Neural progenitor cell (in vitro differentiated cells): ENCODE results near the gene OR8H3. TPM values are rescaled to one million over a fixed set of nuclear protein-coding genes. Genes with fewer than 3 reads are reported as not detected.

ENCODE experiments used
- DNase-seq: peaks from one replicate; pipeline ENCODE4 v3.0.0-alpha.2; 2016; ENCODE audit warnings: low spot score
- H2AFZ ChIP-seq: fragments of 200-600 bp; sonication (generic); replicated peaks from 2 replicates; pipeline ENCODE4 v1.6.1; 2016; ENCODE audit warnings: antibody characterized with exemption
- H3F3A ChIP-seq: fragments of 200-600 bp; sonication (generic); 2 replicates; pipeline ENCODE4 v1.6.1; 2016; ENCODE audit warnings: antibody characterized with exemption, low read depth
- H3K27ac ChIP-seq: fragments of 200-600 bp; sonication (generic); 2 replicates; pipeline ENCODE4 v1.5.1; 2016; ENCODE audit warnings: mild to moderate bottlenecking
- H3K27me3 ChIP-seq: fragments of 200-600 bp; sonication (generic); 2 replicates; pipeline ENCODE4 v1.6.1; 2016; ENCODE audit warnings: mild to moderate bottlenecking, moderate library complexity
- H3K36me3 ChIP-seq: fragments of 200-600 bp; sonication (generic); 2 replicates; pipeline ENCODE4 v1.5.1; 2016
- H3K4me1 ChIP-seq: fragments of 200-600 bp; sonication (generic); 2 replicates; pipeline ENCODE4 v1.6.1; 2016; ENCODE audit warnings: mixed run types
- H3K4me2 ChIP-seq: fragments of 200-600 bp; sonication (generic); 2 replicates; pipeline ENCODE4 v1.6.1; 2016
- H3K4me3 ChIP-seq: fragments of 200-600 bp; sonication (generic); 2 replicates; pipeline ENCODE4 v1.5.1; 2016
- H3K79me2 ChIP-seq: fragments of 200-600 bp; sonication (generic); 2 replicates; pipeline ENCODE4 v1.6.1; 2016; ENCODE audit warnings: low read depth
- H3K9ac ChIP-seq: fragments of 200-600 bp; sonication (generic); 2 replicates; pipeline ENCODE4 v1.6.1; 2016
- H3K9me3 ChIP-seq: fragments of 200-600 bp; sonication (generic); 2 replicates; pipeline ENCODE4 v1.5.1; 2016; ENCODE audit warnings: low read depth
- H4K20me1 ChIP-seq: fragments of 200-600 bp; sonication (generic); 2 replicates; pipeline ENCODE4 v1.6.1; 2016; ENCODE audit warnings: low read depth
- H3K27ac Mint-ChIP-seq: 3 replicates; pipeline ENCODE4 v1.8.0; 2021; ENCODE audit warnings: mixed read lengths
- H3K27me3 Mint-ChIP-seq: 2 replicates; pipeline ENCODE4 v1.8.0; 2022; ENCODE audit warnings: low read depth, mild to moderate bottlenecking, inconsistent platforms, moderate library complexity, mixed read lengths; ENCODE audit not compliant: insufficient read depth
- H3K36me3 Mint-ChIP-seq: 3 replicates; pipeline ENCODE4 v1.8.0; 2021; ENCODE audit warnings: mixed read lengths
- H3K4me1 Mint-ChIP-seq: 3 replicates; pipeline ENCODE4 v1.8.0; 2021; ENCODE audit warnings: mixed read lengths
- H3K4me3 Mint-ChIP-seq: 3 replicates; pipeline ENCODE4 v1.8.0; 2021; ENCODE audit warnings: mild to moderate bottlenecking, moderate library complexity, mixed read lengths
- H3K9me3 Mint-ChIP-seq: 3 replicates; pipeline ENCODE4 v1.8.0; 2020; ENCODE audit warnings: mixed read lengths
- EZH2 ChIP-seq: fragments of 200-600 bp; sonication (generic); IDR thresholded peaks from 2 replicates; pipeline ENCODE4 v1.6.1; 2017; ENCODE audit warnings: antibody characterized with exemption, mild to moderate bottlenecking, moderate library complexity
- EZH2phosphoT487 ChIP-seq: fragments of 200-600 bp; sonication (generic); IDR thresholded peaks from 2 replicates; pipeline ENCODE4 v1.6.1; 2017; ENCODE audit warnings: antibody characterized with exemption
- small RNA-seq: library from RNA; depleted of rRNA; stranded (forward); fragments of <200 nt; gene quantifications from one replicate; pipeline ENCODE3, GENCODE V24; 2015
- total RNA-seq: library from RNA; depleted of rRNA; stranded (reverse); fragments of >200 nt; gene quantifications from 2 replicates; pipeline ENCODE4 v1.2.3, GENCODE V29; 2015; ENCODE audit warnings: low replicate concordance
- TF ChIP-seq, protein P1 (sequence below): fragments of 200-600 bp; sonication (generic); IDR thresholded peaks from 2 replicates; pipeline ENCODE4 v1.5.1; 2017; ENCODE audit warnings: antibody characterized with exemption, mild to moderate bottlenecking

The OR8H3 gene
- total RNA-seq, 1 donor from 2014 or later: not detected

DNA sequence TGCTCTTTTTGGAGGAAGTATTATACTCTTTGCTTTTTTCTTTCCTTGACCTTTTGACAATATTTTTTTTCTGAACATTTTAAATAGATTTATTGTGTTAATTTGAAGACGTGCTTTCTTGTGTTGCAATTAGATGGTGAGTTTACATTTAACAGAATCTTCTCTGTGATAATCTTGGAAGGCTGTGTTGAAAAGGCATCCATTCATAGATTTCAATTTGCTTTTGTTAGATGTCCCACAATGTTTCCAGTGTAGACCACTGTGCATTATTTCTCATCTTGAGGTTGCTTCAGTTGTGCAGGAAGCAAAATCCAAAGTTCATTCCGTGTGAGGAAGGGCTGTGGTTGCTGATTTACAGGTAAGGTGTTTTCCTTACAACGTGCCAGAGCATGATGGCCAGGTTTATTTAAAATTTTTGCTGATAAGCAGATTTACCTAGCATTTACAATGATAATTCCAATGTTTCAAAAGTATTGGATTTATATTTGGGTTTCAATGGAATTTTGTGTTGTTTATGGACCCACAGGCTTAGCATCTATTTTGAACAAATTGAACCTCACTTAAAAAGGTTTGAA, 50.2 kb downstream of the OR8H3 start:
- H4K20me1 ChIP-seq: no peaks in the 10 kb centered on the region
- H3K27me3 ChIP-seq: no peaks in the 10 kb centered on the region
- H3K9me3 Mint-ChIP-seq: no peaks in the 10 kb centered on the region
- H3K4me2 ChIP-seq: no peak overlapping the region
- no peak overlapping the region for H2AFZ ChIP-seq
- no peak overlapping the region for H3K4me3 Mint-ChIP-seq
- no peaks in the 10 kb centered on the region for H3K36me3 Mint-ChIP-seq
- H3K9ac ChIP-seq: no peak overlapping the region
- no peak overlapping the region for H3K27ac Mint-ChIP-seq
- H3K4me1 Mint-ChIP-seq: no peaks in the 10 kb centered on the region
- no peaks in the 10 kb centered on the region for H3K36me3 ChIP-seq
- no peak for DNase-seq
- TF ChIP-seq, protein P1, sequence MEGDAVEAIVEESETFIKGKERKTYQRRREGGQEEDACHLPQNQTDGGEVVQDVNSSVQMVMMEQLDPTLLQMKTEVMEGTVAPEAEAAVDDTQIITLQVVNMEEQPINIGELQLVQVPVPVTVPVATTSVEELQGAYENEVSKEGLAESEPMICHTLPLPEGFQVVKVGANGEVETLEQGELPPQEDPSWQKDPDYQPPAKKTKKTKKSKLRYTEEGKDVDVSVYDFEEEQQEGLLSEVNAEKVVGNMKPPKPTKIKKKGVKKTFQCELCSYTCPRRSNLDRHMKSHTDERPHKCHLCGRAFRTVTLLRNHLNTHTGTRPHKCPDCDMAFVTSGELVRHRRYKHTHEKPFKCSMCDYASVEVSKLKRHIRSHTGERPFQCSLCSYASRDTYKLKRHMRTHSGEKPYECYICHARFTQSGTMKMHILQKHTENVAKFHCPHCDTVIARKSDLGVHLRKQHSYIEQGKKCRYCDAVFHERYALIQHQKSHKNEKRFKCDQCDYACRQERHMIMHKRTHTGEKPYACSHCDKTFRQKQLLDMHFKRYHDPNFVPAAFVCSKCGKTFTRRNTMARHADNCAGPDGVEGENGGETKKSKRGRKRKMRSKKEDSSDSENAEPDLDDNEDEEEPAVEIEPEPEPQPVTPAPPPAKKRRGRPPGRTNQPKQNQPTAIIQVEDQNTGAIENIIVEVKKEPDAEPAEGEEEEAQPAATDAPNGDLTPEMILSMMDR: no peak
- TF ChIP-seq EZH2phosphoT487 (no peak), EZH2 (no peak)
- no peaks in the 10 kb centered on the region for H3K27me3 Mint-ChIP-seq
- H3K9me3 ChIP-seq: no peaks in the 10 kb centered on the region
- no peaks in the 10 kb centered on the region for H3K4me1 ChIP-seq
- H3K4me3 ChIP-seq: no peak overlapping the region
- H3K27ac ChIP-seq: no peak overlapping the region
- H3F3A ChIP-seq: no peaks in the 10 kb centered on the region
- H3K79me2 ChIP-seq: no peaks in the 10 kb centered on the region

Small RNA genes lying within 50 kb of the gene (small RNA-seq; reads per million reads assigned to genes)
- gene OR8I4P: not detected

Other genes starting within 250 kb of the OR8H3 start
- not detected in 2 replicates for gene TRIM51, start 239.1 kb upstream of the OR8H3 start, total RNA-seq
- gene OR5W2, start 207.8 kb upstream of the OR8H3 start, total RNA-seq: not detected in 2 replicates
- not detected in 2 replicates for gene OR5I1, start 186.0 kb upstream of the OR8H3 start, total RNA-seq
- gene OR10AG1, start 152.4 kb upstream of the OR8H3 start, total RNA-seq: not detected in 2 replicates
- gene OR5F1, start 127.7 kb upstream of the OR8H3 start, total RNA-seq: not detected in 2 replicates
- not detected in 2 replicates for gene OR5AS1, start 94.7 kb upstream of the OR8H3 start, total RNA-seq
- gene OR8I2, start 29.1 kb upstream of the OR8H3 start, total RNA-seq: not detected in 2 replicates
- gene OR8H2, start 18.7 kb upstream of the OR8H3 start, total RNA-seq: not detected in 2 replicates
- not detected in 2 replicates for gene OR8J3, start 17.8 kb downstream of the OR8H3 start, total RNA-seq
- not detected in 2 replicates for gene OR8K5, start 37.9 kb downstream of the OR8H3 start, total RNA-seq
- not detected in 2 replicates for gene OR5J2, start 54.2 kb downstream of the OR8H3 start, total RNA-seq
- gene OR5T2, start 111.9 kb downstream of the OR8H3 start, total RNA-seq: not detected in 2 replicates
- not detected in 2 replicates for gene OR5T3, start 129.9 kb downstream of the OR8H3 start, total RNA-seq
- not detected in 2 replicates for gene OR5T1, start 151.8 kb downstream of the OR8H3 start, total RNA-seq
- gene OR8H1, start 169.9 kb downstream of the OR8H3 start, total RNA-seq: not detected in 2 replicates
- gene OR8K3, start 192.8 kb downstream of the OR8H3 start, total RNA-seq: not detected in 2 replicates
- not detected in 2 replicates for gene OR8K1, start 223.7 kb downstream of the OR8H3 start, total RNA-seq
- not detected in 2 replicates for gene OR8J1, start 231.9 kb downstream of the OR8H3 start, total RNA-seq